SHP77 (cell line): ENCODE results near the gene ASH1L.
"Not testable (repeated sequence)": the region's sequence is repeated elsewhere in the genome, so short reads cannot be mapped to it uniquely, and the experiment has no call there.

Experiments
- DNase-seq, 2 experiments: peaks; one replicate each; lab custom pipeline; 2025; lab: John Stamatoyannopoulos, UW

The ASH1L gene

GRCh38 chr1:155307247-155307740, 255.3 kb downstream of the ASH1L start:
- DNase-seq, result peak; percentile 15 to 49

- DNase-seq, result no peak
Observed at GRCh38 chr1:155305881-155306391, 256.7 kb downstream of the ASH1L start.

- DNase-seq, result no peak
Observed at GRCh38 chr1:155304558-155305063, 258.0 kb downstream of the ASH1L start.

GRCh38 chr1:155301342-155301841, 261.2 kb downstream of the ASH1L start, which contains the start of gene PKLR:
Gene PKLR (minus strand): TSS chr1:155301438. CDS start chr1:155301395, 43 bp downstream.
- no peak for DNase-seq

GRCh38 chr1:155300553-155301329, 261.9 kb downstream of the ASH1L start:
- no peak for DNase-seq

- no peak for DNase-seq
Observed at GRCh38 chr1:155300024-155300423, 262.6 kb downstream of the ASH1L start.

GRCh38 chr1:155297384-155297783, 265.2 kb downstream of the ASH1L start:
- DNase-seq, result no peak

- DNase-seq, result no peak
Observed at GRCh38 chr1:155296661-155297060, 265.9 kb downstream of the ASH1L start.

- DNase-seq, result no peak
Observed at GRCh38 chr1:155295942-155296267, 266.7 kb downstream of the ASH1L start.

GRCh38 chr1:155295183-155295941, 267.2 kb downstream of the ASH1L start:
- no peak for DNase-seq

GRCh38 chr1:155294520-155295182, 268.0 kb downstream of the ASH1L start:
- DNase-seq, result no peak

GRCh38 chr1:155293086-155293749, 269.4 kb downstream of the ASH1L start:
- no peak for DNase-seq

- not testable (repeated sequence) for DNase-seq
Observed at GRCh38 chr1:155291006-155291405, 271.6 kb downstream of the ASH1L start.

GRCh38 chr1:155287987-155288543, 274.5 kb downstream of the ASH1L start:
- DNase-seq, result no peak

GRCh38 chr1:155286544-155286943, 276.1 kb downstream of the ASH1L start:
- DNase-seq, result no peak

GRCh38 chr1:155285631-155286044, 277.0 kb downstream of the ASH1L start:
- DNase-seq, result no peak
